A673 (cell line): ENCODE results near the gene MAMSTR. TPM values are rescaled to one million over a fixed set of nuclear protein-coding genes. Genes with fewer than 3 reads are reported as not detected.
"Not testable (repeated sequence)": the region's sequence is repeated elsewhere in the genome, so short reads cannot be mapped to it uniquely, and the experiment has no call there.

Experiments
- BruUV-seq: library from RNA; stranded (reverse); fragments of 400-500 nt; replicated peaks from 2 replicates; lab custom pipeline; 2021; lab: Mats Ljungman, UMichigan
- CTCF ChIA-PET: fragments of 300-600 bp; sonication (Branson Sonifier 250); formaldehyde crosslinking; loops from one replicate; lab custom pipeline; 2022; ENCODE audit warnings: antibody characterized with exemption; lab: Charles Lee
- POLR2A ChIA-PET: fragments of 300-600 bp; sonication (Branson Sonifier 250); formaldehyde crosslinking; loops from one replicate; lab custom pipeline; 2022; ENCODE audit warnings: antibody characterized with exemption; ENCODE audit not compliant: low non-redundant PET; lab: Charles Lee
- DNase-seq: peaks from one replicate; pipeline ENCODE4 v3.0.0-alpha.2; 2015; ENCODE audit warnings: low spot score
- H3K27ac ChIP-seq: fragments of 200-600 bp; sonication (generic); 2 replicates; pipeline ENCODE4 v1.5.1; 2016; ENCODE audit warnings: mixed run types, low read depth, mild to moderate bottlenecking, mixed read lengths, antibody characterized with exemption, low read length; ENCODE audit not compliant: poor library complexity, severe bottlenecking
- H3K27me3 ChIP-seq: fragments of 200-600 bp; sonication (generic); replicated peaks from 2 replicates; pipeline ENCODE4 v1.6.1; 2017; ENCODE audit warnings: mixed run types, low read depth, mild to moderate bottlenecking, mixed read lengths, antibody characterized with exemption, low read length; ENCODE audit not compliant: insufficient read depth, poor library complexity
- H3K36me3 ChIP-seq: fragments of 200-600 bp; sonication (generic); 2 replicates; pipeline ENCODE4 v1.6.1; 2016; ENCODE audit warnings: mixed run types, mild to moderate bottlenecking, mixed read lengths, antibody characterized with exemption, low read length; ENCODE audit not compliant: insufficient read depth, poor library complexity, severe bottlenecking
- H3K4me1 ChIP-seq: fragments of 200-600 bp; sonication (generic); 2 replicates; pipeline ENCODE4 v1.6.1; 2017; ENCODE audit warnings: mixed run types, mild to moderate bottlenecking, mixed read lengths, antibody characterized with exemption, low read length; ENCODE audit not compliant: insufficient read depth, poor library complexity, severe bottlenecking
- H3K4me3 ChIP-seq: fragments of 200-600 bp; sonication (generic); 2 replicates; pipeline ENCODE4 v1.5.1; 2016; ENCODE audit warnings: low read depth, mixed run types, mild to moderate bottlenecking, mixed read lengths, low read length; ENCODE audit not compliant: poor library complexity, severe bottlenecking
- H3K9me3 ChIP-seq: fragments of 200-600 bp; sonication (generic); 2 replicates; pipeline ENCODE4 v1.6.1; 2016; ENCODE audit warnings: mixed run types, low read depth, mild to moderate bottlenecking, mixed read lengths, antibody characterized with exemption, low read length; ENCODE audit not compliant: poor library complexity, severe bottlenecking
- CTCF ChIP-seq: fragments of 300-800, 200-600 bp; sonication (generic); conservative IDR thresholded peaks from 2 replicates; pipeline ENCODE4 v1.5.1; 2017; ENCODE audit warnings: low read depth, mild to moderate bottlenecking, antibody characterized with exemption, low read length, moderate library complexity, mixed read lengths
- EZH2 ChIP-seq: fragments of 200-600 bp; sonication (generic); IDR thresholded peaks from 2 replicates; pipeline ENCODE4 v1.6.1; 2017; ENCODE audit warnings: borderline replicate concordance, low read depth, mild to moderate bottlenecking, mixed read lengths, antibody characterized with exemption, low read length; ENCODE audit not compliant: poor library complexity, severe bottlenecking
- intact Hi-C: fragments of 100-400 bp; cut with micrococcal nuclease; formaldehyde crosslinking; loops from one replicate; pipeline ENCODE4 v1.10.0; 2022; ENCODE audit not compliant: unreplicated experiment
- total RNA-seq: library from RNA; stranded (reverse); gene quantifications from 2 replicates; pipeline ENCODE4 v1.2.3, GENCODE V29; 2021

The MAMSTR gene
- total RNA-seq, 1 experiment from 2014 or later: 4.7 TPM

DNA sequence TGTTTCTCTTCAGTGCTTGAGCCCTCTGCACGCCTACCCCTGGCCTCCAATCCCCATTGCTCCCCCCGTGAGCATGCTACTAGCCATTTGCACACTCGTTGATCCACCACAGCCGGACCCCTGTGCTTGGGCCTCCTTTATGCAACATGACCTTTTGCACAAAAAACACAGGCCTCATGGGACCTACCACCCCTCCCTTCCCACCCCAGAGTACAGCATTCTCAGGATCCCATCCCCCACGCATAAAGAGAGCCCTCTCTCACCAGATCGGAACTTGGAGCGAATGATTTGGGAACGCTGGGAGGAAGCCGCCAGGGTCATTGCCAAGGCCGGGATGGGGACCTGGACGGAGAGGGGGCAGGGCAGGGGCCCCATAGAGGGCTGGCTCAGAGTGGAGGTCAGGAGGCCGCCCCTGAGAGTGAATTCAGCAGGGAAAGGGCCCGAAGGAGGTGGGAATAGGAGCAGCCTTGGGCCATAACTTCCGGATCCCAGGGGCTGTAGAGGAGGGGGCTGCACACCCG lies 754 bp downstream of the MAMSTR start:
- no peaks in the 10 kb centered on the region for H3K27me3 ChIP-seq
- POLR2A ChIA-PET: no interaction called here
- no peak for TF ChIP-seq EZH2
- no peak for TF ChIP-seq CTCF
- H3K4me1 ChIP-seq: peaks cover 45% of the 10 kb centered on the region
- no peaks in the 10 kb centered on the region for H3K36me3 ChIP-seq
- peak overlapping the region; percentile 51 for H3K27ac ChIP-seq
- no peaks in the 10 kb centered on the region for H3K9me3 ChIP-seq
- BruUV-seq: no TSS peak
- CTCF ChIA-PET: no interaction called here
- DNase-seq: no peak
- no peak overlapping the region for H3K4me3 ChIP-seq
- intact Hi-C loops: no loop called here

- H3K36me3 ChIP-seq, H3K9me3 ChIP-seq, intact Hi-C loops, H3K27ac ChIP-seq, H3K27me3 ChIP-seq, H3K4me3 ChIP-seq, BruUV-seq, DNase-seq, POLR2A ChIA-PET, CTCF ChIA-PET: not testable (repeated sequence)
- H3K4me1 ChIP-seq: peaks cover 44% of the 10 kb centered on the region
Measured at GRCh38 chr19:48718106-48718505, 1.4 kb downstream of the MAMSTR start.

- ChIA-PET CTCF (interaction anchor here (1.0 to 1.1 kb wide), 2 partner anchors 9 to 22 kb away, joined by 3 read pairs; no protein-coding TSS in a partner anchor), POLR2A (interaction anchor here (0.5 kb wide), 1 partner anchor 33 kb away, joined by 3 read pairs; no protein-coding TSS in a partner anchor)
- H3K27me3 ChIP-seq: no peaks in the 10 kb centered on the region
- peak; percentile 89 for DNase-seq
- no peaks in the 10 kb centered on the region for H3K36me3 ChIP-seq
- no peaks in the 10 kb centered on the region for H3K9me3 ChIP-seq
- intact Hi-C loops: no loop called here
- H3K4me3 ChIP-seq: peak overlapping the region; percentile 66
- H3K4me1 ChIP-seq: peaks cover 40% of the 10 kb centered on the region
- peak overlapping the region; percentile 88 for H3K27ac ChIP-seq
- TF ChIP-seq EZH2: no peak
- no peak for TF ChIP-seq CTCF
- BruUV-seq: no TSS peak
Measured at GRCh38 chr19:48716562-48717291, 2.8 kb downstream of the MAMSTR start.
